H9 (cell line): Measurements from ENCODE around the gene UMAD1. TPM values are rescaled to one million over a fixed set of nuclear protein-coding genes. Genes with fewer than 3 reads are reported as not detected.

Experiments
- DNase-seq: peaks from one replicate; pipeline ENCODE4 v3.0.0-alpha.2; 2017
- H2AFZ ChIP-seq: one replicate; pipeline ENCODE4 v1.6.1; 2013; ENCODE audit warnings: mild to moderate bottlenecking, low read length, control low read depth, moderate library complexity
- H2AK5ac ChIP-seq: 2 replicates; pipeline ENCODE4 v1.6.1; 2013; ENCODE audit warnings: low read length, control low read depth, mixed read lengths; ENCODE audit not compliant: insufficient read length
- H2BK120ac ChIP-seq: one replicate; pipeline ENCODE4 v1.6.1; 2013; ENCODE audit warnings: low read depth, mild to moderate bottlenecking, low read length, control low read depth, inconsistent platforms; ENCODE audit not compliant: poor library complexity, severe bottlenecking
- H2BK12ac ChIP-seq: 2 replicates; pipeline ENCODE4 v1.6.1; 2013; ENCODE audit warnings: low read length, control low read depth, mixed read lengths, low read depth; ENCODE audit not compliant: insufficient read length
- H2BK15ac ChIP-seq: 2 replicates; pipeline ENCODE4 v1.6.1; 2013; ENCODE audit warnings: low read depth, low read length, control low read depth
- H2BK20ac ChIP-seq: one replicate; pipeline ENCODE4 v1.6.1; 2013; ENCODE audit warnings: low read depth, mild to moderate bottlenecking, low read length, control low read depth, inconsistent platforms; ENCODE audit not compliant: poor library complexity, severe bottlenecking
- H2BK5ac ChIP-seq: 2 replicates; pipeline ENCODE4 v1.6.1; 2013; ENCODE audit warnings: low read length, control low read depth, mixed read lengths; ENCODE audit not compliant: insufficient read length
- H3K14ac ChIP-seq: 2 replicates; pipeline ENCODE4 v1.6.1; 2013; ENCODE audit warnings: low read length, control low read depth; ENCODE audit not compliant: insufficient read depth
- H3K18ac ChIP-seq: 2 replicates; pipeline ENCODE4 v1.6.1; 2013; ENCODE audit warnings: low read depth, mild to moderate bottlenecking, mixed read lengths, low read length, control low read depth; ENCODE audit not compliant: insufficient read length
- H3K23ac ChIP-seq: 2 replicates; pipeline ENCODE4 v1.6.1; 2013; ENCODE audit warnings: low read length, control low read depth, mixed read lengths, low read depth; ENCODE audit not compliant: insufficient read length
- H3K23me2 ChIP-seq: 2 replicates; pipeline ENCODE4 v1.6.1; 2013; ENCODE audit warnings: low read depth, mild to moderate bottlenecking, mixed read lengths, low read length, control low read depth; ENCODE audit not compliant: insufficient read length, poor library complexity, severe bottlenecking
- H3K27ac ChIP-seq: 2 replicates; pipeline ENCODE4 v1.5.1; 2013; ENCODE audit warnings: low read length, control low read depth, mixed read lengths, low read depth; ENCODE audit not compliant: insufficient read length
- H3K27me3 ChIP-seq: 2 replicates; pipeline ENCODE4 v1.6.1; 2013; ENCODE audit warnings: low read length, control low read depth, inconsistent platforms; ENCODE audit not compliant: insufficient read depth
- H3K4ac ChIP-seq: 2 replicates; pipeline ENCODE4 v1.6.1; 2013; ENCODE audit warnings: low read depth, mild to moderate bottlenecking, control low read depth, inconsistent platforms, low read length, moderate library complexity
- H3K4me1 ChIP-seq: 2 replicates; pipeline ENCODE4 v1.6.1; 2013; ENCODE audit warnings: low read length, control low read depth, inconsistent platforms; ENCODE audit not compliant: insufficient read depth
- H3K4me2 ChIP-seq: 2 replicates; pipeline ENCODE4 v1.6.1; 2013; ENCODE audit warnings: low read length, control low read depth, mixed read lengths; ENCODE audit not compliant: insufficient read length, insufficient read depth
- H3K56ac ChIP-seq: 2 replicates; pipeline ENCODE4 v1.6.1; 2013; ENCODE audit warnings: low read depth, mild to moderate bottlenecking, mixed read lengths, low read length, control low read depth; ENCODE audit not compliant: insufficient read length
- H3K79me1 ChIP-seq: 2 replicates; pipeline ENCODE4 v1.6.1; 2013; ENCODE audit warnings: low read depth, mild to moderate bottlenecking, moderate library complexity, low read length, control low read depth, inconsistent platforms; ENCODE audit not compliant: insufficient read depth, poor library complexity, severe bottlenecking
- H3K79me2 ChIP-seq: 2 replicates; pipeline ENCODE4 v1.6.1; 2013; ENCODE audit warnings: low read length, control low read depth, inconsistent platforms; ENCODE audit not compliant: insufficient read depth
- H3K9ac ChIP-seq: 2 replicates; pipeline ENCODE4 v1.6.1; 2013; ENCODE audit warnings: low read length, control low read depth, mixed read lengths; ENCODE audit not compliant: insufficient read length; ENCODE audit errors: extremely low read depth
- H3K9me3 ChIP-seq: one replicate; pipeline ENCODE4 v1.6.1; 2013; ENCODE audit warnings: low read depth, low read length, inconsistent platforms; ENCODE audit not compliant: control insufficient read depth
- H3T11ph ChIP-seq: one replicate; pipeline ENCODE4 v1.6.1; 2013; ENCODE audit warnings: mild to moderate bottlenecking, low read length, control low read depth, inconsistent platforms
- H4K20me1 ChIP-seq: one replicate; pipeline ENCODE4 v1.6.1; 2013; ENCODE audit not compliant: control insufficient read depth, insufficient read length, insufficient read depth
- H4K5ac ChIP-seq: 2 replicates; pipeline ENCODE4 v1.6.1; 2013; ENCODE audit warnings: low read depth, mild to moderate bottlenecking, mixed read lengths, low read length, control low read depth; ENCODE audit not compliant: insufficient read length
- H4K8ac ChIP-seq: replicated peaks from 2 replicates; pipeline ENCODE4 v1.6.1; 2013; ENCODE audit warnings: low read length, control low read depth, mixed read lengths, low read depth; ENCODE audit not compliant: insufficient read length
- H4K91ac ChIP-seq: 2 replicates; pipeline ENCODE4 v1.6.1; 2013; ENCODE audit warnings: low read depth, mild to moderate bottlenecking, moderate library complexity, mixed read lengths, low read length, control low read depth; ENCODE audit not compliant: insufficient read length
- H3K27ac Mint-ChIP-seq, 3 experiments: 2 replicates in 2 of 3; 3 replicates in 1 of 3; pipeline ENCODE4 v1.8.0; 2020 to 2021; ENCODE audit warnings: mixed read lengths in 3 of 3, mild to moderate bottlenecking in 1 of 3, moderate library complexity in 1 of 3
- H3K27me3 Mint-ChIP-seq: 2 replicates; pipeline ENCODE4 v1.8.0; 2021; ENCODE audit warnings: low read depth, mild to moderate bottlenecking, moderate library complexity, mixed read lengths
- H3K36me3 Mint-ChIP-seq, 3 experiments: 2 replicates in 2 of 3; 3 replicates in 1 of 3; pipeline ENCODE4 v1.8.0; 2020 to 2021; ENCODE audit warnings: low read depth in 3 of 3, mixed read lengths in 3 of 3; ENCODE audit not compliant: insufficient read depth in 1 of 3
- H3K4me1 Mint-ChIP-seq, 2 experiments: 2 replicates each; pipeline ENCODE4 v1.8.0; 2020; ENCODE audit warnings: mixed read lengths in 2 of 2
- H3K4me3 Mint-ChIP-seq, 2 experiments: 2 replicates in 1 of 2; 3 replicates in 1 of 2; pipeline ENCODE4 v1.8.0; 2020 to 2021; ENCODE audit warnings: mild to moderate bottlenecking in 2 of 2, mixed read lengths in 2 of 2, moderate library complexity in 1 of 2
- H3K9me3 Mint-ChIP-seq, 2 experiments: 2 replicates in 1 of 2; 3 replicates in 1 of 2; pipeline ENCODE4 v1.8.0; 2020; ENCODE audit warnings: mild to moderate bottlenecking in 2 of 2, mixed read lengths in 2 of 2, moderate library complexity in 1 of 2
- CTCF ChIP-seq: fragments of 200-600 bp; sonication (generic); conservative IDR thresholded peaks from 3 replicates; pipeline ENCODE4 v1.8.0; 2021; ENCODE audit warnings: antibody characterized with exemption, mild to moderate bottlenecking
- WGBS: extraction: QIAGEN DNeasy Blood & Tissue Kit; methylation state at CpG from one replicate; pipeline ENCODE4 v1.1.7; 2013; ENCODE audit warnings: missing lambda C conversion rate, low lambda C conversion rate, mixed read lengths; ENCODE audit not compliant: insufficient read length; ENCODE audit errors: extremely low coverage; 5-methylcytosine and 5-hydroxymethylcytosine counted together
- total RNA-seq: library from RNA; stranded (reverse); gene quantifications from 2 replicates; pipeline ENCODE4 v1.2.1, GENCODE V29; 2021

The UMAD1 gene
- total RNA-seq, 1 experiment from 2014 or later = 8.9 TPM

- no CpG with 5 or more reads among the region's 2 CpGs for WGBS
- H3K4me1 ChIP-seq = no peaks in the 10 kb centered on the region
- no peak overlapping the region for H3K9ac ChIP-seq
These were observed 78.7 kb downstream of the UMAD1 start for GRCh38 chr7:7719236-7719635.

More at GRCh38 chr7:7719236-7719635, 78.7 kb downstream of the UMAD1 start:
- Histone ChIP-seq H3K4ac (no peak overlapping the region), H3K4me2 (no peak overlapping the region), H3K18ac (no peak overlapping the region), H3K79me1 (no peaks in the 10 kb centered on the region), H2BK120ac (no peak overlapping the region), H3T11ph (no peak overlapping the region), H2BK15ac (no peak overlapping the region), H4K91ac (no peak overlapping the region), H3K27ac (no peak overlapping the region), H3K56ac (no peak overlapping the region), H2AK5ac (no peak overlapping the region), H3K14ac (no peak overlapping the region), H3K23ac (no peak overlapping the region), H3K27me3 (no peaks in the 10 kb centered on the region), H2BK5ac (no peak overlapping the region), H4K8ac (no peak overlapping the region), H4K20me1 (no peaks in the 10 kb centered on the region), H2BK12ac (no peak overlapping the region), H2BK20ac (no peak overlapping the region), H3K23me2 (no peaks in the 10 kb centered on the region), H2AFZ (no peak overlapping the region), H3K9me3 (no peaks in the 10 kb centered on the region), H3K79me2 (no peaks in the 10 kb centered on the region), H4K5ac (no peak overlapping the region)
- DNase-seq = no peak
- H3K36me3 Mint-ChIP-seq = no peaks in the 10 kb centered on the region; a peak in 1 of 7 replicates
- no peak for TF ChIP-seq CTCF
- no peaks in the 10 kb centered on the region for H3K27me3 Mint-ChIP-seq
- H3K27ac Mint-ChIP-seq = no peak overlapping the region
- H3K4me1 Mint-ChIP-seq = peaks cover 9 to 11% of the 10 kb centered on the region in 2 experiments
- no peak overlapping the region for H3K4me3 Mint-ChIP-seq
- H3K9me3 Mint-ChIP-seq = peaks cover 0 to 2% of the 10 kb centered on the region in 2 experiments; a peak in 1 of 5 replicates
